Astrocyte (in vitro differentiated cells and primary cell): ENCODE results near the gene PRCD. TPM values are rescaled to one million over a fixed set of nuclear protein-coding genes. Genes with fewer than 3 reads are reported as not detected.

ENCODE experiments used
- DNase-seq: peaks from one replicate; pipeline ENCODE4 v3.0.0-alpha.2; 2010; ENCODE audit warnings: low read depth
- FAIRE-seq: peaks from 2 replicates; lab custom pipeline; 2011; peaks lifted over from hg19 to GRCh38; lab: Jason Lieb, UNC
- H2AFZ ChIP-seq: 2 replicates; pipeline ENCODE4 v1.6.0; 2012; ENCODE audit warnings: low read depth, low read length, inconsistent platforms
- H3K27ac ChIP-seq: 2 replicates; pipeline ENCODE4 v1.5.1; 2011; ENCODE audit warnings: low read depth, low read length, inconsistent platforms
- H3K27me3 ChIP-seq: 2 replicates; pipeline ENCODE4 v1.6.0; 2011; ENCODE audit warnings: low read length, inconsistent platforms; ENCODE audit not compliant: insufficient read depth
- H3K36me3 ChIP-seq: 2 replicates; pipeline ENCODE4 v1.5.1; 2011; ENCODE audit warnings: low read length, inconsistent platforms; ENCODE audit not compliant: insufficient read depth
- H3K4me1 ChIP-seq: 2 replicates; pipeline ENCODE4 v1.5.1; 2011; ENCODE audit warnings: low read length, inconsistent platforms; ENCODE audit not compliant: insufficient read depth
- H3K4me2 ChIP-seq: 2 replicates; pipeline ENCODE4 v1.6.0; 2012; ENCODE audit warnings: low read length, inconsistent platforms
- H3K4me3 ChIP-seq: 2 replicates; pipeline ENCODE4 v1.5.1; 2011; ENCODE audit warnings: low read depth, mild to moderate bottlenecking, low read length, inconsistent platforms; ENCODE audit not compliant: insufficient read depth
- H3K79me2 ChIP-seq: 2 replicates; pipeline ENCODE4 v1.6.0; 2012; ENCODE audit warnings: mild to moderate bottlenecking, low read length, inconsistent platforms; ENCODE audit not compliant: insufficient read depth
- H3K9ac ChIP-seq: 2 replicates; pipeline ENCODE4 v1.6.0; 2012; ENCODE audit warnings: mild to moderate bottlenecking, low read length, inconsistent platforms
- H3K9me3 ChIP-seq: 2 replicates; pipeline ENCODE4 v1.5.1; 2012; ENCODE audit warnings: low read depth, mild to moderate bottlenecking, low read length, inconsistent platforms; ENCODE audit not compliant: insufficient read depth
- H4K20me1 ChIP-seq: 2 replicates; pipeline ENCODE4 v1.6.0; 2012; ENCODE audit warnings: low read length, inconsistent platforms; ENCODE audit not compliant: insufficient read depth
- H3K27ac Mint-ChIP-seq: one replicate; pipeline ENCODE4 v1.8.0; 2021; ENCODE audit warnings: mild to moderate bottlenecking, mixed read lengths; ENCODE audit not compliant: unreplicated experiment
- H3K27me3 Mint-ChIP-seq: one replicate; pipeline ENCODE4 v1.8.0; 2021; ENCODE audit warnings: low read depth, mixed read lengths; ENCODE audit not compliant: unreplicated experiment
- H3K36me3 Mint-ChIP-seq: one replicate; pipeline ENCODE4 v1.8.0; 2021; ENCODE audit warnings: low read depth, mixed read lengths; ENCODE audit not compliant: unreplicated experiment
- H3K4me1 Mint-ChIP-seq: one replicate; pipeline ENCODE4 v1.8.0; 2021; ENCODE audit warnings: low read depth, mixed read lengths; ENCODE audit not compliant: unreplicated experiment
- H3K4me3 Mint-ChIP-seq: one replicate; pipeline ENCODE4 v1.8.0; 2021; ENCODE audit warnings: mild to moderate bottlenecking, moderate library complexity, mixed read lengths; ENCODE audit not compliant: unreplicated experiment
- H3K9me3 Mint-ChIP-seq: one replicate; pipeline ENCODE4 v1.8.0; 2021; ENCODE audit warnings: mild to moderate bottlenecking, mixed read lengths; ENCODE audit not compliant: unreplicated experiment
- EZH2 ChIP-seq: IDR thresholded peaks from 2 replicates; pipeline ENCODE4 v1.6.1; 2012; ENCODE audit warnings: mild to moderate bottlenecking, low read length, inconsistent platforms; ENCODE audit not compliant: insufficient read depth
- total RNA-seq: library from RNA; stranded (reverse); gene quantifications from 2 replicates; pipeline ENCODE4 v1.2.1, GENCODE V29; 2021
- TF ChIP-seq, protein P1 (sequence below): IDR thresholded peaks from 2 replicates; pipeline ENCODE4 v1.5.1; 2011; ENCODE audit warnings: low read depth, mild to moderate bottlenecking, inconsistent platforms, low read length, moderate library complexity; ENCODE audit not compliant: insufficient read depth

Gene PRCD
- total RNA-seq, 1 donor from 2014 or later = 2.2 TPM

DNA sequence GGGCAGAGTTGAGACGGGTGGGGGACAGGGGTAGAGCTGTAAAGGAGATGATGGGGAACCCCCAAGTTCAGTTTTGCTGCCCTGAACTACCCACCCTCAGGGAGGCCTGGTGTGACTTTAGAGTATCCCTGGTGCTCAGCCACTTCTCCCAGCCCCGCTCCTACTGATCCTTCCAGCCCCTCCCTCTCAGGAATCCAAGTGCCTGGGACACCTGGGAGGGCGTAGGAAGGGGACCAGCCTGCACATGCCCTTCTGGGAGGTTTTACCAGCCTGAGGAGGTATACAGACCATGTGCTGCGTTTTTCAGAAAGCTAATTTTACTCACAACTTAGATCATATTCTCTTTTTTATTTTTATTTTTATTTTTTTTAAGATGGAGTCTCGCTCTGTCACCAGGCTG is 41.7 kb downstream of the PRCD start:
- no peak overlapping the region for H3K27ac Mint-ChIP-seq
- Histone ChIP-seq H3K4me1 (peaks cover 15% of the 10 kb centered on the region), H3K4me3 (no peak overlapping the region), H3K9me3 (no peaks in the 10 kb centered on the region), H3K9ac (no peak overlapping the region), H3K27me3 (peaks cover 13% of the 10 kb centered on the region), H3K27ac (no peak overlapping the region), H4K20me1 (no peaks in the 10 kb centered on the region), H3K79me2 (no peaks in the 10 kb centered on the region), H3K4me2 (no peak overlapping the region), H3K36me3 (no peaks in the 10 kb centered on the region), H2AFZ (no peak overlapping the region)
- H3K4me3 Mint-ChIP-seq = no peak overlapping the region
- H3K27me3 Mint-ChIP-seq = peaks cover 40% of the 10 kb centered on the region
- FAIRE-seq (no peak), DNase-seq (no peak)
- no peak for TF ChIP-seq EZH2
- TF ChIP-seq, protein P1, sequence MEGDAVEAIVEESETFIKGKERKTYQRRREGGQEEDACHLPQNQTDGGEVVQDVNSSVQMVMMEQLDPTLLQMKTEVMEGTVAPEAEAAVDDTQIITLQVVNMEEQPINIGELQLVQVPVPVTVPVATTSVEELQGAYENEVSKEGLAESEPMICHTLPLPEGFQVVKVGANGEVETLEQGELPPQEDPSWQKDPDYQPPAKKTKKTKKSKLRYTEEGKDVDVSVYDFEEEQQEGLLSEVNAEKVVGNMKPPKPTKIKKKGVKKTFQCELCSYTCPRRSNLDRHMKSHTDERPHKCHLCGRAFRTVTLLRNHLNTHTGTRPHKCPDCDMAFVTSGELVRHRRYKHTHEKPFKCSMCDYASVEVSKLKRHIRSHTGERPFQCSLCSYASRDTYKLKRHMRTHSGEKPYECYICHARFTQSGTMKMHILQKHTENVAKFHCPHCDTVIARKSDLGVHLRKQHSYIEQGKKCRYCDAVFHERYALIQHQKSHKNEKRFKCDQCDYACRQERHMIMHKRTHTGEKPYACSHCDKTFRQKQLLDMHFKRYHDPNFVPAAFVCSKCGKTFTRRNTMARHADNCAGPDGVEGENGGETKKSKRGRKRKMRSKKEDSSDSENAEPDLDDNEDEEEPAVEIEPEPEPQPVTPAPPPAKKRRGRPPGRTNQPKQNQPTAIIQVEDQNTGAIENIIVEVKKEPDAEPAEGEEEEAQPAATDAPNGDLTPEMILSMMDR = no peak
- H3K36me3 Mint-ChIP-seq = no peaks in the 10 kb centered on the region
- peaks cover 8% of the 10 kb centered on the region for H3K4me1 Mint-ChIP-seq
- H3K9me3 Mint-ChIP-seq = peaks cover 2% of the 10 kb centered on the region

DNA sequence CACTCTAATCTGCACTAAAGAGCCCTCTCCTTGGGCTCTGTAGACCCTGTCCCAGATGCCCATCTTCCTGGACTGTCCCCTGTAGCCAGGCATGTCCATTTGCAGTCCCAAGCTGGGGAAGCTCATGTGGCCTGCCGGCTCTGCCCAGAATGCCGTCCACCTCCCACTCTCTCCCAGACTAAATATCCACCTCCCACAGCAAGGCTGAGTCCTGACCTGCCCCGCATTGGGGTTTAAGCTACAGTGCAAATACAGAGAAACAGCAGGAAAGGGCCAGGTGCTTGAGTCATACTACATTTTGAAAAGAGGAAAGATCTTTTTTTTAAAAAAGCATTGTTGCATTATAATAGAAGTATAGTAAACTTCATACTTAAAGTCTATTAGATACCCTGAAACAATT is 42.8 kb downstream of the PRCD start:
- FAIRE-seq = no peak
- H3K4me2 ChIP-seq = no peak overlapping the region
- H3K27ac Mint-ChIP-seq = peak overlapping the region; percentile 64
- peaks cover 2% of the 10 kb centered on the region for H3K9me3 Mint-ChIP-seq
- H3K36me3 ChIP-seq = no peaks in the 10 kb centered on the region
- no peak overlapping the region for H3K27ac ChIP-seq
- peaks cover 52% of the 10 kb centered on the region for H3K27me3 Mint-ChIP-seq
- DNase-seq = no peak
- H2AFZ ChIP-seq = no peak overlapping the region
- H3K9me3 ChIP-seq = peaks cover 2% of the 10 kb centered on the region
- TF ChIP-seq, protein P1 = no peak
- TF ChIP-seq EZH2 = no peak
- H3K27me3 ChIP-seq = peaks cover 22% of the 10 kb centered on the region
- no peaks in the 10 kb centered on the region for H3K36me3 Mint-ChIP-seq
- no peak overlapping the region for H3K9ac ChIP-seq
- H3K4me3 Mint-ChIP-seq = peak overlapping the region; percentile 21
- no peak overlapping the region for H3K4me3 ChIP-seq
- H4K20me1 ChIP-seq = no peaks in the 10 kb centered on the region
- peaks cover 8% of the 10 kb centered on the region for H3K4me1 Mint-ChIP-seq
- peaks cover 15% of the 10 kb centered on the region for H3K4me1 ChIP-seq
- no peaks in the 10 kb centered on the region for H3K79me2 ChIP-seq

DNA sequence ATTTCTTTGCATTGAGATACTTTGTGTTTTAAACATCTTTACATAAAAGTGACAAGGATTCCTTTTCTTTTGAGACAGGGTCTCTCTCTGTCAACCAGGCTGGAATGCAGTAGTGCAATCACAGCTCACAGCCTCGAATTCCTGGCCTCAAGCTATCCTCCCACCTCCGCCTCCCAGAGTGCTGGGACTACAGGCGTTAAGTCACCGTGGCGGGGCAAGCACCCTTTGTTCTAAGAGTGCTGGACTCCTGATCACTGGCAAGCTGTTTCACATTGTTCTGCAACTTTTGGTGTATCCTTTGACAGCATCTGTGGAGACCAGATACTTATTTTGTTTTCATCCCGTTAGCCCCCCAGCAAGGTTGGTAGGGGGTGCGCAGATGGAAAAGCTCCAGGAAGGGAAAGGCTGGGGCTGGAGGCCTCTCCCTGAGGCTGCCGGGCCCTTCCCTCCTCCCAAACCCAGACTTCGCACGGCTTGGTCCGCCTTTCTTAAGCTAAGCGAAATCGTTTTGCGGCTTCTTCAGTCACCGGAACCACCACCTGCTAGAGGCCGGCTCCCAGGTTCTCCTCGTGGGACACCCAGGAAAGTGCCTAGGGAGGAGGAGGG is 44.7 kb downstream of the PRCD start:
- peak overlapping the region; percentile 83 for H2AFZ ChIP-seq

More for the DNA sequence above, 44.7 kb downstream of the PRCD start:
- Histone ChIP-seq H3K36me3 (no peaks in the 10 kb centered on the region), H3K4me1 (peaks cover 15% of the 10 kb centered on the region), H3K9me3 (peaks cover 2% of the 10 kb centered on the region), H3K27ac (no peak overlapping the region), H3K4me3 (peak overlapping the region; percentile 55), H4K20me1 (no peaks in the 10 kb centered on the region), H3K9ac (peak overlapping the region; percentile 54), H3K27me3 (peaks cover 23% of the 10 kb centered on the region), H3K79me2 (no peaks in the 10 kb centered on the region), H3K4me2 (peak overlapping the region; percentile 92)
- H3K27ac Mint-ChIP-seq = peak overlapping the region; percentile 41
- DNase-seq (no peak), FAIRE-seq (no peak)
- H3K4me1 Mint-ChIP-seq = peaks cover 5% of the 10 kb centered on the region
- peaks cover 12% of the 10 kb centered on the region for H3K9me3 Mint-ChIP-seq
- H3K4me3 Mint-ChIP-seq = peak overlapping the region; percentile 57
- TF ChIP-seq, protein P1 = no peak
- TF ChIP-seq EZH2 = no peak
- peaks cover 57% of the 10 kb centered on the region for H3K27me3 Mint-ChIP-seq
- H3K36me3 Mint-ChIP-seq = peaks cover 3% of the 10 kb centered on the region
